Ovary (tissue), 3 donors: ENCODE results near the gene ARPC1B.

Source experiments
- EP300 ChIP-seq: sonication (generic); formaldehyde crosslinking; IDR thresholded peaks from one replicate; pipeline ENCODE4 v1.6.1; 2017; ENCODE audit warnings: antibody characterized with exemption
- POLR2A ChIP-seq: fragments of 450-650 bp; IDR thresholded peaks from one replicate; pipeline ENCODE4 v1.6.1; 2017; ENCODE audit warnings: antibody characterized with exemption, mild to moderate bottlenecking, moderate library complexity
- TF ChIP-seq, protein P1 (sequence below), 3 donors: fragments of 450-650 bp in 2 of 3; fragments of 200-600 bp in 1 of 3; IDR thresholded peaks; one replicate each; pipeline versions ENCODE4 v1.5.1 to v1.8.0; 2016 to 2022; ENCODE audit warnings: antibody characterized with exemption in 3 of 3, mild to moderate bottlenecking in 1 of 3
- donor health status: DM: no; HTN: no; CAD: no.

DNA sequence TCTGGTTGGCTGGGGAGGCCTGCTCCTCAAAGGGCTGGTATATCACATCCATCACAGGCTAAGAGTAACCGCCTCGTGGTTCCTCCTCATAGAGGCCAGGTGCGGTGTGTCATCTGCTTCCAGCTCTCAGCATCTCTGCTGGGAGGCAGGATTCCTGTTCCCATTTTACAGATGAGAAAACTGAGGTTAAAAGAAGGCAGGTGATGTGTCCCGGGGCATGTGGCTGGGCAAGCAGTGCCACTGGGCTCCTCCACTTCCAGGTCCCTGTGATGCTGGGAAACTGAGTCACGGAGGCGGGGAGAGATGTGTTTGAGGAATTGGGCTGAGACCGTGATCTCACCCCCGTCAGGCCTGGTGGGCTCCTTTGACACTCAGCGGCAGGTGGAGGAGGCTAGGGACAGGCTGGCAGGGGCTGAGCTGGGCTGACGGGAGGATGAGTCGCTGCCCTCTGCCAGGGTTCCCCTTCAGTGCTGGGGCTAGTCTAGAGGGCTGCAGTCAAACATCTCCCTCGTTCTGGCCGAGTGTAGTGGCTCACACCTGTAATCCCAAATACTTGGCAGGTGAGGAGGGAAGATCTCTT lies 9.4 kb downstream of the ARPC1B start:
- TF ChIP-seq, protein P1, sequence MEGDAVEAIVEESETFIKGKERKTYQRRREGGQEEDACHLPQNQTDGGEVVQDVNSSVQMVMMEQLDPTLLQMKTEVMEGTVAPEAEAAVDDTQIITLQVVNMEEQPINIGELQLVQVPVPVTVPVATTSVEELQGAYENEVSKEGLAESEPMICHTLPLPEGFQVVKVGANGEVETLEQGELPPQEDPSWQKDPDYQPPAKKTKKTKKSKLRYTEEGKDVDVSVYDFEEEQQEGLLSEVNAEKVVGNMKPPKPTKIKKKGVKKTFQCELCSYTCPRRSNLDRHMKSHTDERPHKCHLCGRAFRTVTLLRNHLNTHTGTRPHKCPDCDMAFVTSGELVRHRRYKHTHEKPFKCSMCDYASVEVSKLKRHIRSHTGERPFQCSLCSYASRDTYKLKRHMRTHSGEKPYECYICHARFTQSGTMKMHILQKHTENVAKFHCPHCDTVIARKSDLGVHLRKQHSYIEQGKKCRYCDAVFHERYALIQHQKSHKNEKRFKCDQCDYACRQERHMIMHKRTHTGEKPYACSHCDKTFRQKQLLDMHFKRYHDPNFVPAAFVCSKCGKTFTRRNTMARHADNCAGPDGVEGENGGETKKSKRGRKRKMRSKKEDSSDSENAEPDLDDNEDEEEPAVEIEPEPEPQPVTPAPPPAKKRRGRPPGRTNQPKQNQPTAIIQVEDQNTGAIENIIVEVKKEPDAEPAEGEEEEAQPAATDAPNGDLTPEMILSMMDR (IDR thresholded peaks at IDR 0.05): no peak
- TF ChIP-seq POLR2A (no peak), EP300 (no peak)
